ENCODE results near the gene TJP3. TPM values are rescaled to one million over a fixed set of nuclear protein-coding genes. Genes with fewer than 3 reads are reported as not detected.
"Not testable (repeated sequence)": the region's sequence is repeated elsewhere in the genome, so short reads cannot be mapped to it uniquely, and the experiment has no call there.

Gene TJP3
- total and polyA plus RNA-seq, 8 donors = 31.9 to 204 (median 94.1) TPM

GRCh38 chr19:3753631-3754410 is 45.6 kb downstream of the TJP3 start:
- Histone ChIP-seq H3K4me1 (peaks cover 2 to 12% (median 8%) of the 10 kb centered on the region in 4 donors), H3K27ac (no peak overlapping the region), H3K27me3 (no peaks in the 10 kb centered on the region), H3K9me3 (no peaks in the 10 kb centered on the region), H3K4me3 (no peak overlapping the region), H3K36me3 (peaks cover 48 to 81% (median 79%) of the 10 kb centered on the region in 4 donors)
- intact Hi-C loops (cut with DNase I; ENCODE audit: low total_unique reads) = no loop called here
- WGBS, 5 donors = 93 to 97% (median 94%) methylated on average over 22 to 51 of the region's 51 CpGs
- TF ChIP-seq EP300 (IDR thresholded peaks at IDR 0.05) (no peak), CTCF (IDR thresholded peaks at IDR 0.05) (no peak), POLR2A (IDR thresholded peaks at IDR 0.05) (no peak), POLR2AphosphoS5 (IDR thresholded peaks at IDR 0.05) (no peak)
- DNase-seq = no peak

GRCh38 chr19:3757705-3758104 is 49.5 kb downstream of the TJP3 start:
- peaks cover 36 to 54% (median 53%) of the 10 kb centered on the region in 4 donors for H3K36me3 ChIP-seq
- H3K4me1 ChIP-seq = peaks cover 18 to 43% (median 38%) of the 10 kb centered on the region in 4 donors
- WGBS, 5 donors = 90 to 96% (median 93%) methylated on average over 7 of the region's 7 CpGs
- H3K27ac ChIP-seq; DNase-seq; H3K4me3 ChIP-seq; H3K9me3 ChIP-seq; H3K27me3 ChIP-seq; intact Hi-C loops (cut with DNase I; ENCODE audit: low total_unique reads): not testable (repeated sequence)

GRCh38 chr19:3758297-3758696 is 50.1 kb downstream of the TJP3 start:
- WGBS, 5 donors = 93 to 98% (median 97%) methylated on average over 13 of the region's 13 CpGs
- H3K27ac ChIP-seq; intact Hi-C loops (cut with DNase I; ENCODE audit: low total_unique reads); H3K9me3 ChIP-seq; H3K4me3 ChIP-seq; DNase-seq; H3K27me3 ChIP-seq: not testable (repeated sequence)
- Histone ChIP-seq H3K4me1 (peaks cover 21 to 47% (median 43%) of the 10 kb centered on the region in 4 donors), H3K36me3 (peaks cover 31 to 49% (median 48%) of the 10 kb centered on the region in 4 donors)

- H3K27me3 ChIP-seq = no peaks in the 10 kb centered on the region
- H3K4me3 ChIP-seq = peak overlapping the region in 1 of 4 donors; percentile 80
- H3K4me1 ChIP-seq = peaks cover 26 to 58% (median 51%) of the 10 kb centered on the region in 4 donors
- H3K9me3 ChIP-seq = no peaks in the 10 kb centered on the region
- H3K36me3 ChIP-seq = peaks cover 26 to 36% (median 34%) of the 10 kb centered on the region in 4 donors
- intact Hi-C loops (cut with DNase I; ENCODE audit: low total_unique reads) = no loop called here
- DNase-seq = no peak
- WGBS, 5 donors = 83 to 89% (median 89%) methylated on average over 13 to 19 of the region's 19 CpGs
- no peak overlapping the region for H3K27ac ChIP-seq
- TF ChIP-seq POLR2A (IDR thresholded peaks at IDR 0.05) (no peak), EP300 (IDR thresholded peaks at IDR 0.05) (no peak), POLR2AphosphoS5 (IDR thresholded peaks at IDR 0.05) (no peak), CTCF (IDR thresholded peaks at IDR 0.05) (no peak)
These were observed 51.5 kb downstream of the TJP3 start for GRCh38 chr19:3759482-3760254.

- peak overlapping the region; percentile 78 to 96 (median 80) for H3K4me3 ChIP-seq
- TF ChIP-seq POLR2A (IDR thresholded peaks at IDR 0.05) (no peak), POLR2AphosphoS5 (IDR thresholded peaks at IDR 0.05) (no peak), CTCF (IDR thresholded peaks at IDR 0.05) (no peak), EP300 (IDR thresholded peaks at IDR 0.05) (no peak)
- no peaks in the 10 kb centered on the region for H3K9me3 ChIP-seq
- peaks cover 26 to 58% (median 51%) of the 10 kb centered on the region in 4 donors for H3K4me1 ChIP-seq
- H3K27ac ChIP-seq = peak overlapping the region; percentile 81 to 100 (median 98)
- DNase-seq = peak in 1 of 2 donors; percentile 44
- WGBS, 5 donors = 8 to 25% (median 13%) methylated on average over 7 of the region's 7 CpGs
- peaks cover 36 to 46% (median 43%) of the 10 kb centered on the region in 4 donors for H3K36me3 ChIP-seq
- no peaks in the 10 kb centered on the region for H3K27me3 ChIP-seq
- intact Hi-C loops (cut with DNase I; ENCODE audit: low total_unique reads) = no loop called here
These were observed 52.7 kb downstream of the TJP3 start for GRCh38 chr19:3760871-3761361.
